GM21515 (cell line): Measurements from ENCODE around the gene MIA2.
"Not testable (repeated sequence)": the region's sequence is repeated elsewhere in the genome, so short reads cannot be mapped to it uniquely, and the experiment has no call there.

Experiments used
- ATAC-seq: cut with Tn5 transposase; IDR thresholded peaks from one replicate; pipeline ENCODE4 v1.9.1; 2021; ENCODE audit not compliant: unreplicated experiment

MIA2 gene

DNA sequence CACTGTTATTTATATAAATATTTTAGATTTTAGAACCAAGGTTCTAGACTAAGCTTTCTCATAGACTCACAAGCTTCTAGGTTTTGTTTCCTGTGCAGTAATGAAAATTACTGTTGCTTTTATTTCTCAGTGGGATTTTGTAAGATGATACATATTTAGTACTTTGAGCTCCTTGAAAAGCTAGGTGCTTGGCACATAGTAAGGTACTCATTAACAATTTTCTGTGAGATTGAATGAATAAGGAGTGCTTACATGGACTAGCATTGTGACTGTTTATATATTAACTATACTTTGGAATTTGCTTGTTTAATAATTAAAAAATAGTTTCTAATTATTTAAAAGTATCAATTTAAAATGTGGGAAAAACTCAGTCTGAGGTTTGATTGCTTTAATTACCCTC, 85.7 kb downstream of the MIA2 start:
- no peak for ATAC-seq

DNA sequence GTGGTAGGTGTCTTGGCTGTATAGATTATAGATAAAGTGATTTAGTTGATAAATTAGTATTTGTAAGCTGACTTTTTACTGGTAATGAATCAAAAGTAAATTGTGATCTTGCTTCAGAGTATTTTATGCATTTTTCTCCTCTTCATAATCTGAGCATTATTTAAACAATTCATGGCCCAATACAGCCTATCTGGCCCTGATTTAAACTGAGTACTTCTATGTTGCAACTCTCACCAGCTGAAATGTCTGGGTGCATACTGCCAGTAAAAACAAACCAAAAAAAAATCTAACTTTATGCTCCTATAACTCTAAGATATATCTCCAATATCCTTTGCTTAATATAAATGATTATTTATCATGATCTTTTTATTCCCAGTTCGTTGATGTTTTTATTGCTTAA, 86.6 kb downstream of the MIA2 start:
- no peak for ATAC-seq

DNA sequence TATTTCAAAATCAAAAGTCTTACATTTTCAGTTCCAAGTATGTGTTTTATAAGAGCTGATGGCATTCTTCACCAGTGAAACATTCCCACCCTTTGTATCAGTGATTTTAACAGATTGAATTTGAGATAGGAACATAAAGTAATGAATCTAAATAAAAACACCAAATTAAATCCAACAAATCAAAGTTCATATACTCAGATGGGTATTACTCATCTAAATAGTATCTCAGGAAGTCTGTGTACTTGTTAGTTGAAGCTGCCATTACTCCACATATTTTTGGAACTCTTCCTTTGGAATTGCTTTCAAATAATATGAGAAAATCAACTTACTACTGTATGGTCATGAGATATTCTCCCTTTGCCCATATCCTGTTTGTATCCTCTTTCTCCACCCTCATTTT, 89.1 kb downstream of the MIA2 start:
- no peak for ATAC-seq

DNA sequence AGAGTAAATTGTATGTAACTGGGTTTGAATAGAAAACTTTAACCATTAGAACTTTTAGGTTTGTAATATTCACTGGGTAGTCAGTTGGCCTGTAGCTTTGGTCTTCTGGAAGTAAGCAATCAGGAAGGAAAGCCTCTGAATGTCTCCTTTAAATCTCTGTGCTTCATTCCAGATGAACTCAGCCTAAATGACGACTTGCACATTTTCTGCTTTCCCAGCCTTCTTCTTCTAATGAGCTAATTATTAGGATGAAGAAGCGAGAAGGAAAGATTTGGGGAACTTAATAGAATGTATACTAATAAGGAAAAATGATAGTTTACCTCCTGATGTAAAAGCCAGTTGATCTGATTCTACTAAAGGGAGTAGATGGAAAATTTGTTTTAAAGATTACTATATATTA, 90.4 kb downstream of the MIA2 start:
- no peak for ATAC-seq

DNA sequence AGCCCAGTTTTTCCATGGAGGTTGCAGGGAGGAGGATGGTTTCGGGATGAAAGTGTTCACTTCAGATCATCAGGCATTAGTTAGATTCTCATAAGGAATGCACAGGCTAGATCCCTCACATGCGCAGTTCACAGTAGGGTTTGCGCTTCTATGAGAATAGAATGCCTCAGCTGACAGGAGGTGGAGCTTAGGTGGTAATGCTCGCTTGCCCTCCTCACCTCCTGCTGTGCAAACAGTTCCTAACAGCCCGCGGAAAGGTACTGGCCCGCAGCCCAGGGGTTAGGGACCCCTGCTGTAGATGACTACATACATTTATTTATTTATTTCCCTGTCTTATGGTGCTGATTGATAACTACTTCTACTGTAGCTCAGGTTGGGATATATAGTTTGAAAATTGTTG, 105.3 kb downstream of the MIA2 start:
- ATAC-seq: no peak

DNA sequence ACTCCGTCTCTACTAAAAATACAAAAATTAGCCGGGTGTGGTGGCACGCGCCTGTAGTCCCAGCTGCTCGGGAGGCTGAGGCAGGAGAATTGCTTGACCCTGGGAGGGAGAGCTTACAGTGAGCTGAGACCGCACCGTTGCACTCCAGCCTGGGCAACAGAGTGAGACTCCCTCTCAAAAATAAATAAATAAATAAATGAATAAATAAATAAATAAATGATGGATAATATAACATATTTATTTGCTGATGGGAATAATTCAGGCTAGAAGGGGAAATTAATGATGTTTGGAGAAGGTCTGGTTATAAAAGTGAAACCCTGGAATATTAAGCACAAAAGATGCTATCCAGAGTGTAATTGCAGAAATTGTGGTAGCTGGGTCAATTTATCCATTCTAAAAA, 107.4 kb downstream of the MIA2 start:
- not testable (repeated sequence) for ATAC-seq

DNA sequence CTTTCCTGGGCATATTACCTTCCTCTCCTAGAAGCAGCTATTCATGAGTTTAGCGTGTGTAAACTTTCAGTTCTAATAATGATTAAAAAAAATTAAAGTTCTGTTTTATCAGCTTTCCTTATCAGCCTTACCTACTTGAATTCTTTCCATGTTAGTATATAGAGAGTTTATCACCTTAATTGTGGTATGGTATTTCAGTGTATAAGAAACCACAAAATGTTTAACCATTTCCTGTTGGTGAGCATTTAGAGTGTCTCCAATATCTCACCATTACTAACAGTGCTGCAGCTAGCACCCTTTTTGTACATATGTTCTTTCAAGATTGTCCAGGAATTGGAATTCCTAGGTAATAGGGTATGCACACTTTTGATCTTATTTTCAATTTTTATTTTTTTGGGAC, 109.1 kb downstream of the MIA2 start:
- no peak for ATAC-seq

DNA sequence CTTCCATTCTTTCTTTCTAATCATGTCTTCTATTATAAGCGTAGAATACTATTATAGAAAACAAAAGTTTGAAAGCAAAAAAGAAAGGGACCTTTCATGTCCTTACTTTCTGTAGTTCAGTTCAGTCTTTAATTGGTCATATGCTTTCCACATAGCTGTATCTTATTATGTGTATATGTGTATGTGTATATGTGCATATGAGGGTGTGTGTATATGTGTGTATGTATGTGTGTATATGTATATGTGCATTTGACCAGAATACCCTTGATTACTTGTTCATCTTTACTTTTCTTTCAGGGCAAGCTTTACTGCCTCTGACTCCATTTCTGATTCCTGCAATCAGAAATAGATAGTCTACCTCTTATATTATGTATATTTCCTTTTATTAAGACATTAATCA, 109.9 kb downstream of the MIA2 start:
- ATAC-seq: no peak

DNA sequence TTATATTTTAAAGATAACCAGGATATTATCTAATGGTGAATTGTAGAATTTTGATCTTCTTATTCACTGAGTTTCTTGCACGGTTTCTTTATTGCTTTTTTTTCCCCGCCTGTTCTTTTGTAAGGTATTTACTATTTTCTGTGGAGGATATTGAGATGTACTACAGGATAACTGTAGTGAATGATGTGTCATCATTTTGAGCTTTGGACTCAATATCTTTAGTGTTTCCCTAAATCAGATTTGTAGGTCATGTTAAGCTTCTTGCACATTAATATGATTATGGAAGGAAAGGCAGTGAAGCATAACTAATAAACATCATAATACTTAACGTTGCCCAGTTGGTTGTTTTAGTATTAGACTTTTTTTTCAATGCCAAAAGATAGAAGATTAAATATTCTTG, 117.2 kb downstream of the MIA2 start:
- no peak for ATAC-seq

DNA sequence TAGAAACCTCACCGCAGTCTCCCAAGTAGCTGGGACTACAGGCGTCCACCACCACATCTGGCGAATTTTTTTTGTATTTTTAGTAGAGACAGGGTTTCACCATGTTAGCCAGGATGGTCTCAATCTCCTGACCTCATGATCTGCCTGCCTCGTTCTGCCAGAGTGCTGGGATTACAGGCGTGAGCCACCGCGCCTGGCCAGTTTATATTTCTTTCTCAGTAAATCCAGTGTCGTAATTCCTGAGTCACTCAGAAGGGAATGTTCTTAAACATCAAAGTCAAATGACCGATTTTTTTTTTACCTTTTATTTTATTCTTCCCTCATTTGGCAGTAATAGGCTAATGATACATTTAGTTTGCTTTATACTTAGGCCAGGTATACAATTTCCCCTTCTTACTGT, 118.0 kb downstream of the MIA2 start:
- no peak for ATAC-seq

DNA sequence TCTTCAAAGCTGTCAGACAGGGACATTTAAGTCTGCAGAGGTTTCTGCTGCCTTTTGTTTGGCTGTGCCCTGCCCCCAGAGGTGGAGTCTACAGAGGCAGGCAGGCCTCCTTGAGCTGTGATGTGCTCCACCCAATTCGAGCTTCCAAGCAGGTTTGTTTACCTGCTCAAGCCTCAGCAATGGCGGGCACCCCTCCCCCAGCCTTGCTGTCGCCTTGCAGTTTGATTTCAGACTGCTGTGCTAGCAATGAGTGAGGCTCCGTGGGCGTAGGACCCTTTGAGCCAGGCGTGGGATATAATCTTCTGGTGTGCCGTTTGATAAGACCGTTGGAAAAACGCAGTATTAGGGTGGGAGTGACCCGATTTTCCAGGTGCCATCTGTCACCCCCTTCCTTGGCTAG, 125.4 kb downstream of the MIA2 start:
- ATAC-seq: not testable (repeated sequence)

DNA sequence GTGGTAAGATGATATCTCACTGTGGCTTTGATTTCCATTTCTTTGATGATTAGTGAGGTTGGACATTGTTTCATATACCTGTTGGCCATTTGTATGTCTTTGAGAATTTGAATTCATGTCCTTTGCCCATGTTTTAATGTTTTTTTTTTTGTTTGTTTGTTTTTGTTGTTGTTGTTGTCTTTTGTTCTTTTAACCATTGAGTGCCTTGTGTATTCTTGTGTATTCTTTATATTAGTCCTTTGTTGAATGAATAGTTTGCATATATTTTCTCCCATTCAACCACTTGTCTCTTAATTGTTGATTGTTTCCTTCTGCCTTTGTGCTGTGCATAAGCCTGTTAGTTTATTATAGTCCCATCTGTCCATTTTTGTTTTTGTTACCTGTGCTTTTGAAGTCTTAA, 126.6 kb downstream of the MIA2 start:
- no peak for ATAC-seq

DNA sequence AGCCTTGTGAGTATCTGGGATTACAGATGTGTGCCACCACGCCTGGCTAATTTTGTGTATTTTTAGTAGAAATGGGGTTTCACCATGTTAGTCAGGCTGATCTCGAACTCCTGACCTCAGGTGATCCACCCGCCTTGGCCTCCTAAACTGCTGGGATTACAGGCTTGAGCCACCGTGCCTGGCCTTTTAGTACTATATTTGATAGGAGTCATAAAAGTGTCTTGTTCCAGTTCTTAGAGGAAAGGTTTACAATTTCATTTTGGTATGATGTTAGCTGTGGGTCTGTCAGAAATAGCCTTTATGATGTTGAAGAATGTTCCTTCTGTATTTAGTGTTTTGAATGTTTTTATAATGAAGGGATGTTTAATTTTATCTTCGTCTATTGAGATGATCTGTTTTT, 127.8 kb downstream of the MIA2 start:
- ATAC-seq: not testable (repeated sequence)

DNA sequence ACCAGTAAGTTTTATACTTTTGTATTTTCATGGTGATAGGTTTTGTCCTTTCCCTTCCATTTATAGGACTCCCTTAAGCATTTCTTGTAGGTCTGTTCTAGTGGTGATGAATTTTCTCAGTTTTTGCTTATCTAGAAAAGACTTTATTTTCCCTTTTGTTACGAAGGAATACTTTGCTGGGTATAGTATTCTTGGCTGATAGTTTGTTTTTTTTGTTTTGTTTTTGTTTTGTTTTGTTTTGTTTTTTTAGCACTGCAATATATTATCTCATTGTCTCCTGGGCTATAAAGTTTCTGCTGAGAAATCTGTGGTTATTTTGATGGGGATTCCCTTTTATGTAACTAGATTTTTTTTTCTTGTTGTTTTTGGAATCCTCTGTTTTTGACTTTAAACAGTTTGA, 130.8 kb downstream of the MIA2 start:
- ATAC-seq: no peak

DNA sequence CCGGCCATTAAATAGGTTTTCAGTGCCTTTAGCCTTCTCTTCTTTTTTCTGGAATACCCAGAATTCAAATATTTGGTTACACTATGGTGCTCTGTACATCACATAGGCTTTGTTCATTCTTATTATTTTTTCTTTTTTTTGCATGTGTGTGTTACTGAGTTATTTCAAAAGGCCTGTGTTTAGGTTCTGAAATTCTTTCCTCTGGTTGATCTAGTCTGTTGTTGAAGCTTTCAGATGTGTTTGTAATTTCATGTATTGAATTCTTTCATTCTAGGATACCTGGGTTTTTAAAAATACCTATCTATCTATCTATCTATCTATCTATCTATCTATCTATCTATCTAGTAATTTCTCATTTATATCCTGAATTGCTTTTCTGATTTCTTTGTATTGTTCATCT, 131.6 kb downstream of the MIA2 start:
- ATAC-seq: no peak

DNA sequence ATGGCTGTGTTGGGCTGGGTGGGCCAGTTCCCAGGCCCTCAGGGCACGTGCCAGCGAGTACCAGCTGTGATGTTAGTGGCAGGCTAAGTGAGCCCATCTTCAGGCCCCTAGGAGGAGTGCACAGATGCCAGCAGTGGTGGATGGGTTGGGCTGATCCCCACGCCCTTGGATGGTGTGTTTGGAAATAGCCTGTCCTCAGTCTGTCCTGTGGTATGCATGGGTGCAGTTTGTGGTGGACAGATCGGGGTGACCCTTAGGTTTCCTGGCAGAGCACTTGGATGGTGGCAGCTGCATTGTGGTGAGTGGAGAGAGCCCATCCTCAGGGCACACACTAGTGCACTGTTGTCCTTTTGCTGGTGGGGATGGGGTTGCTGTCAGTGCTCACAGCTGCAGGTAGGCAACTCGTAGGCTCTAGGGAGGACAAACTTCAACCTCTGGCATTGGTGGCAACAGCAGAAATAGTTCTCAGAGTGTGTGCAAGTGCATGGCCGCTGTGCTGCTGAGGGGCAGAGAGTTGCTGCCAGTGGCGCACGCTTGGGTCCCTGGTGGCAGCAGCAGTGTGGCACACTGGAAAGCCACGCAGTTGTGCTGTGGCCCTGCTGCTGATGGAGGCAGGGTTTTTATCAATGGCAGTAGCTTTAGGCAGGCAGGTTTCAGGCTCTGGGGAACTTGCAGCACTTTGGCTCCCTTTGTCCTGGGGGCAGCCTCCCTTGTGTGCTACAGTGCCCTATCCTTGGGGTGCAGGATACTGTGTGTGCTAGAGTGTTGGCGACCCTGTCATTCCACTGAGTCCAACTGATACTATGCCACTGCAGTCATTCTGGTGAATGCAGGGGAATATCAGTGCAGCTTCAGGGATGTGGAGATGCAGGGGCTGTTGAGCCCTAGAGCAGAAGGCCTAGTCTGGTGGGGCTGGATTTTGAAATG, 133.0 kb downstream of the MIA2 start:
- ATAC-seq: no peak

DNA sequence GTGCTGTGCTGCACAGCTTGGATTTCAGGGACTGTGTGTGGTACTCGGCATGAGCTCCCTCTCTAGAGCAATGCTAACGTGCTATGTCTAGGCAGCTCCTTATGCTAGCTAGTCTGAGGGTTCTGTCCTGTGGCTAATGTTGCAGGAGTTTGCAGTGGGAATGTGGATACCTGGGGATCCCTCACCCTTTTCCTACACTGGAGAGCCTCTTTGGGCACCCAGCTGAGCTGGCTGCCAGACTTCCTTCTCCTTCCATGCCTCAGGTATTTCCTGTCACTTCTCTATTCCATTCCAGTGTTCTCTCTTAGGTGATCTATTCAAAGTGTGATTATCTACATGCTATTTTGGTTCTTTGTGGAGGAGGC, 133.7 kb downstream of the MIA2 start:
- no peak for ATAC-seq

DNA sequence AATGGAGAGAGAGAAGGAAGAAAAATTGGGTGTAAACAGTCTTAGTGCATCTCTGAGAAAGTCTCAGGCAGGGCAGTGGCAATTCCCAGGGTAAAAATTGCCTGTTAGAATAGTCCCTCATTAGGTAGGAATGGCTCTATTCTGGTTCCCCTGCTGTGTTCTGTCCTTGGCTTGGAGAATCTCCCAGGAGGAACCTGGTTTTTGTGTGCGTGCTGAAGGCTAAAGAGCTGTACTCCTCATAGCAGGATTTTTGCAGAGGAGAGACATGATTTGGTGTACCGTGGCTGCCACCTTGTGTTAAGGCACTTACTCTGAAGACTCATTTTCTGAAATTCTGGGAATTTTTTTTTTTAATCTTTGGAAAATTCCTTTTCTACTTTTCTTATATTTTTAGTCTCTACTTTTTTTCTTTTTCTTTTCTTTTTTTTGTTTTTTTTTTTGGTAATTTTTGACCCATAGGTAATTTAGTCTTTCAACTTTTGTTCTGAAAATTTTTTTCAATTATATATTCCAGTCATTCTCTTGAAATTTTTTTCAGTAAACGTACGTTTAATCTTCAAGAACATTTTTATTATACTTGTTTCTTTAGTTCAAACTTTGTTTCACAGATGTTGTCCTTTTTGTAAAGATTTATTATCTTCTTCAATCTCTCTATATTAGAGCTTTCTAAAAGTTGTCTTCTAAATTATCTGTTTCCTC, 134.7 kb downstream of the MIA2 start:
- ATAC-seq: no peak

DNA sequence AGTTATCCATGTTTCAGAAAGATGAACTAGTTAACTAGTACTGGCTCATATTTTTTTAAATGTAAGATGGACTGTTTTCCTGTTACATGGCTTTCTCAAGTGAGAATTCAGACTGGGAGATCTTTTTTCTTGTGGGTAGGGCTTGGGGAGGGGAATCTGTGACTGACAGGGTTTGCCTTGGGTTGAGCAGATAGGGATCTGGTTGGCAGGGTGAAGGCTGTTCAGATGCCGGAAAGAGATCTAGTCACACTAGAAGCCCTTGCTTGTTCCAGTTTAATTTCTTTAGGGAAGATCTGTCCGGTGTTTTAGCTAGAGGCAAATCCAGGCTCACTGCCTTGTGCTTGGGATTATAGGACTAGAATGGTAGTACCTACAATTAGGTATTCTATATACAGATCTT, 135.3 kb downstream of the MIA2 start:
- no peak for ATAC-seq

DNA sequence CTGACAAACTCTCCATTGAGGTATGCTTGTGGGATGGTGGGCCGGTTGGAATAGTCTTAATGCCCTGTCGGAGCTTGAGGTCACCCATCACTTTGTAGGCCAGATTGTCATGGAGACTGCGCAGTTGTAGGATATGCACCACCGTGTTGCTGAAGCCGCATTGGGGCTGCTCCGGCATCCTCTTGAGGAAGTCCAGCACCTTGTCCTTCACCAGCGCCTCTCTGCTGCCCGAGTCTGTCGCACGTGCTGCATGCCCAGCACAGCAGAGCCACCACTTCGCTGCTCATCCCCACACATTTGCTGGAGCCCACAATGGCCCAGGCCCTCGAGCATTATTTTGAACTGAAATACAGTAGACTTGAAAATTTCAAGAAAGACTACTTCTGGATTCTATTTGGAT, 136.7 kb downstream of the MIA2 start:
- no peak for ATAC-seq

DNA sequence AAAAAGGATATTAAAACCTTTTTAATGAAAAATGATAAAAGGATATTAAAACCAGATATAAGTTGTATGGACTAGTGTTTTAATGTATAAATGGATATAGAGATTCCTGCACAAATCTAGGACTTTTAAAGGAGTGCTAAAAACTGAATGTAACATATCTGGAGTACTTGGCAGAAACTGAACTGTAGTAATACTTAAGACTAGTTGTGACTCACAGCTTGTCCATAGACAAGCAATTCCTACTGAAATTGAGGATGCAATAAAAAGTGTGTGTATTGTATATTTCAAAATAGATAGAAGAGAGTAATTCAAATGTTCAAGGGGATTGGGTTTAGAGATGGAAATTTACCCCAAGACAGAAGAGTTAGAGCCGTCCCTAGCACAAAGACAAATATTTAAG, 138.9 kb downstream of the MIA2 start:
- ATAC-seq: no peak

DNA sequence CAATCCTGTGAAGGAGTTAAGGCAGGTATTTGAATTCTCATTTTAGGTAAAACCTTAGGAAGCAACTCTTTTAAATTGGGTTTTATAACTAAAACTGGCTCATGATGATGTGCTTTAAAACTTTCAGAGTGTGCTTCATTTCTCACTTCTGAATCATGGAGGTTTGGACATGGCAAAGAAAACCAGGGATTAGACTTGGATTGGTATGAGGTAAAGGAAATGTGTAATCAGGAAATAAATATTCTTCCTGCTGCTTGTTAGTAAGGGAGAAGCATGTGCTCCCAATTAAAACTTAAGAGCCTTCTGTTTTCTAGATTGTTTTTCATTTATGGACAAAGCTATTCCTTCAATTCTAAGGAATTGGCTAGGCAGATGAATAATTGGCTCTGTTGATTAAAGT, 141.1 kb downstream of the MIA2 start:
- ATAC-seq: no peak
